Measurements from ENCODE around the gene C4BPB.
A peak's percentile ranks its signal among the peaks of the same experiment; 100 is the strongest.

Gene C4BPB

DNA sequence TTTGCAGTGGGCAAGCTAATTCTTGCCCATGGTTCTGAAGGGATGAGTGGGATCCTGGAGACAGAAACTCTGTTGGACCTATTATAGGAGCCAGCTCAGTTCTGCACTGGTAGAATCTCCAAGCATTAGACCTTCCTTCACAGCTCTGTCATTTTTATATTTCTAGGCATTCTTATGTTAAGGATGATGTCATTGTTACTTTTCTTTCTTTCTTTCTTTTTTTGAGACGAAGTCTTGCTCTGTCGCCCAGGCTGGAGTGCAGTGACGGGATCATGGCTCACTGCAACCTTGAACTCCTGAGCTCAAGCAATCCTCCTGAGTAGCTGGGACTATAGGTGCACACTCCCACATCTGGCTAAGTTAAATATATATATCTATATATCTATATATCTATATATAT is 28.1 kb upstream of the C4BPB start:
- DNase-seq (ENCODE audit: low spot score) = no peak

DNA sequence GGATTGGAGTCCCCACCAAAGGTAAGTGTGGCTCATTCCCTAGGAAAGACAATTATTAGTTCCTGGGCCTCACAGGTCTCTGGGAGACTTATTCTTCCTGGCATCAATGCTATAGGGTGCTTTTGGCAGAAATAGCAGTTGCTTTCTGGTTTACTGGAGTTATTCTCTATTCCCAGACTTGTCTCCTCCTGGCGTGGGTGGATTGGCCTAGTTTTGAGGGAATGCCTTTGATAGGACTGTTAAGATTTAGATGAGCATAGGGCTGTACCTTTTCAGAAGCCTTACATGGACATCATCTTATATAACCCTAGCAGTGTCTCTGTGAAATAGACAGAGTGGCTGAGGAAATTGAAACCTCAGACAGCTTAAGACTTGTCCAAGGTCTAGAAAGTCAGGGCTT is 26.6 kb upstream of the C4BPB start:
- no peak for DNase-seq (ENCODE audit: low spot score)

DNA sequence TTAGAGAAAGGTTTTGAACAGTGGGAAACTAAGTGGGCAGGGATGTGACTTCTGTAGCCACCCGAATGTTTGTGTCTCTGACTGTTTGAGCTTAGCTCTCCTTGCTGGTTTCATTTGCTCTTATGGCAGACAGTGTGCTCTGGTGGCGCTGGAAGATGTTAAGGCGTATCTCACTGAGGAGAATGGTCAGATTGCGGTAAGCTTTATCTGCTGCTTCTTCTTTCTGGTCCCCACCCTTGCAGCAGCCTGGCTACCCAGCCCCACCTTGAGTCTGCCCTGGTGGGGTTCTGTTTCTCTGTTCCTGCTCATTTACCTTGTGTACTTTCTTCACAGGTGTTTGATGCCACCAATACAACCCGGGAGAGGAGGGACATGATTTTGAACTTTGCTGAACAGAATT is 25.6 kb upstream of the C4BPB start:
- DNase-seq (ENCODE audit: low spot score) = no peak

DNA sequence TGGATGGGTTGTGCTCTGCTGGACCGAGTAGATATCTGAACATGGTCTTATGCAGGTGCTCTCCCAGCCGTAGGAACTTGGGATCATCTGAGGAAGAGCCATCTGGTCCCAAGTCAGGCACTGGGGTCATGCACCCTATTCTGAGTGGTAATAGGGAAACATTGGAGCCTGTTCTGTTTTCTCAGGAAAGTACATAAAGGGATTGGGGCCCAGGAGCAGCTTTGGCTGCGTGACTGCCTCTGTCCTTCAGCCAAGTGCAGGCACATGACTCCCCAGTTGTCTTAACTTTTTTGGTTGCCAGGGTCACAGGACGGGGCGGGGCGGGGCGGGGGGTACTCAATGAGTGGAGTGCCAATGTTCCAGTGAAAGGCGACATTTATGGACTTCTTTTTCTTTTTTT is 24.1 kb upstream of the C4BPB start:
- no peak for DNase-seq (ENCODE audit: low spot score)

DNA sequence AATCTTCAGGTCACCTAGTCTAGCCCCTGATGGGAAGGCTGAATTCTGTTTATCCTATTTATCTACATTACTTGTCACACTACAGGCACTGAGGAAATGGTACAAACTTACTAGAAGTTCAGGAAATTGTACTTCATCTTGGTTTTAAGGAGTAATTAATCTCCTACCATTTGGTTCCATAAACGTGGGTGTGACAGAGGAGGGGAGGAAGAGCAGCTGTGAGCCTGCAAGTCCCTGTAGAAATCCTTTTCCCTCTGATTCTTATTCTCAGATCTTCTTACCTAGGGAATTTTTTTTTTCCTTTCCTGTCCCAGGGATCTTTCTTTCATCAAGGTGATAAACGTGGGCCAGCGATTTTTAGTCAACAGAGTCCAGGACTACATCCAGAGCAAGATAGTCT is 21.5 kb upstream of the C4BPB start:
- DNase-seq (ENCODE audit: low spot score) = no peak

DNA sequence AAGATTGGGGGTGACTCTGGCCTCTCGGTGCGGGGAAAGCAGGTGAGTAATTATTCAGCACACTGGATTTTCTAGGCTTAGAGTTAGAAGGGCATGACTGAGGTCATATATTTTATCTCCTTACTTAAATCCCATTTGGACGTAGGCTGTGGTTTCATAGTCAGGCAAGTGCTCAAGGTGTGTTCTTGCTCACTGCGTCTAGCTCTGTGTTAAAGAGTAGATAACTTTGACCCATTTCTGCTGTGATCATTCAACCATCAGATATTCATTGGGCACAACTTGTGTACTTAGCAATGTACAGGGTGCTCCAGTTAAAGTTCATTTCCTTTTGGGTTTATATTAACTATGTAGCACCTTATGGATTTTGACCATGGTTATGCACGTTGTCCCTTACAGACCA is 21.0 kb upstream of the C4BPB start:
- no peak for DNase-seq (ENCODE audit: low spot score)

DNA sequence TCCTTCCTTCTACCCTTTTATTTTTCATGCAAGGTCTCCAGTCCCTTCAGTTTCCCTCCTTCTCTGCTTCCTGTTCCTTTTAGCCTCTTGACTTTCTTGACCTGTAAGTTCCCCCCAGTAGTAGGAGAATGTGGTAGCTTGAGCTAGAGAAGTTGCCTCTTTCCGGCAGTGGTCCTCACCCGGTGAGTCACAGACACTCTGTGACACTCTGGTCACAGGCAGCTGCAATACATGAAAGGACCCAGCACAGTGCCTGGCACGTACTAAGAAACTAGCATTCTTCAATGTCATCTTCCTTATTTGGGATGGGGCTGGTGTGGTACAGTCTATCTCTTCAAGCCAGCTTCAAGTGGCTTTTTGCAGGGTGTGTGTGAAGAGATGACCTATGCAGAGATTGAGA is 19.6 kb upstream of the C4BPB start:
- DNase-seq (ENCODE audit: low spot score) = no peak

DNA sequence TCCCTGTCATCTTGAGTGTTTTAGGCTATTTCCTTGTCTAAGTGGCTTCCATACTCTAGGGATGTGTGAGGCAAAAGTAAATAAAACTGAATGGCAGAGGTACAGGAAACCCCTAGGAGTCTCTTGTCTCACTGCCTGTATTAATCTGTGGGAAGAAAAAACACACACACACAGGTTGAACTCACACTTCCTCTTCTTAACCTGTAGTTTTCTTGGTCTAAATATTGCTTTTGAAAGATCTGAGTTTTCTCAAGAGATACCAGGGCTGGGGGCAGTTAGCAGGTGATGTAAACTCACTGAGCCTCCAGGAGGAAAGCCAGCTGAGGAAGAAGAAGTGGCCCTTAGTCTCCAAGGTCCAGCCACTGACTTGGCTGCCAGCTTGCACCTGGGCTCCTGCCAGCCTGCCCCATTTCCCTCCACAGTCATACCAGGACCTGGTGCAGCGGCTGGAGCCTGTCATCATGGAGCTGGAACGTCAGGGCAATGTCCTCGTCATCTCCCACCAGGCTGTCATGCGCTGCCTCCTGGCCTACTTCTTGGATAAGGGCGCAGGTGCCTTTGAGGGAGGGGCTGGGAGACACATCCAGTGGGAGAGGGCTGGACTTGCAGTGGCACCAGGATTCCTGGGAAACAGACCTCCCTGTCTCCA is 18.7 kb upstream of the C4BPB start:
- DNase-seq (ENCODE audit: low spot score) = no peak

DNA sequence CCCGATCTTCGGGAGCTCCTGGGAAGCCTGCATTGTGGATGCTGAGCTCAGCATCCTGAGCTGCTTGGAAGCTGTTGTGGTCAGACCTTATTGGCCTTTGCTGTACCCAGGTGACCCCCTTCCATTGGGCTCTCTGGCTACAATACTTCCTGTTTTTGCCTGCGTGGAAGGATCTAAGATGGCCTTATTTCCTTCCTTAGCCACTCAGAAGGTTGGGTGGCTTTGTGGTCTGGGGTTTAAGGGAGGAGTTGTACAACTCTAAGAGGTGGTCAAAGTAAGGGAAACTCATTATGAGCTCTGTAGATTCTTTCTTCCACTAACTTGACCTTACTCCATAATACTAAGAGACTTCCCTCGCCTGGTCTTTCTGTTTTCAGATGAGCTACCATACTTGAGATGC is 17.8 kb upstream of the C4BPB start:
- no peak for DNase-seq (ENCODE audit: low spot score)

DNA sequence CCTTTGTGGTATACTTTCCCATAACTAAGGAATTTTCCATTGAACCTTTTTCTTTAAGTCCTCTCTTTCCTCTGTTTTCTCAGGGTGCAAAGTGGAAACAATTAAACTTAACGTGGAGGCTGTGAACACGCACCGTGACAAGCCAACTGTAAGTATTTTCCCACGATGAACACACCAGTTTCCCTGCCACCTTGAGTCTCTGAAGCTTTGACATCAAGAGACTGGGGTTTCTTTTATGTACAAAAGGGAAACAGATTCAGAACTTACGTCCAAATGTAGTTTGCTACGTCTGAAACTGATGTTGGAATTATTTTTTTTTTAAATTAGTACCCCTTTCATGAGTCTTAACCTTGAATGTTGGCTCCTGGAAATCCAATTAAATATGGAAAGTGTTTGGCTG is 17.2 kb upstream of the C4BPB start:
- no peak for DNase-seq (ENCODE audit: low spot score)

DNA sequence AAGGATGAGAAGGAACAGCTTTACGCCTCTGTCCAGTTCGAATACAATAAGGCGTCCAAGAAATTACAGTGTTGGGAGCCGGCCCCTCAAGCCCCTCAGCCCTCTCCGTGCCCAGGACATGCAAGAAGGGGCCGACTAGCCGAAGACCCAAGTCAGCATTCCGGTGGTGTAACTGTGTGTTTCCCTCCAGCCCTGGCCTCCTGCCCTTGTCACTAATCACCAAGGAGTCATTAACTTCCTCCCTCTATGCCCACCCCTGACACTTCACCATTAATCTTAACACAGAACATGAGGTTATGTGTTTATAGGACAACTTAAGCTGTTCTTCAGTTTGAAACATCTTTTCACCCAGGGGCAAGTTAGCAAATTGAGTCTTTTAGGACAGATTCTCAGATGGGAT is 16.4 kb upstream of the C4BPB start:
- no peak for DNase-seq (ENCODE audit: low spot score)

DNA sequence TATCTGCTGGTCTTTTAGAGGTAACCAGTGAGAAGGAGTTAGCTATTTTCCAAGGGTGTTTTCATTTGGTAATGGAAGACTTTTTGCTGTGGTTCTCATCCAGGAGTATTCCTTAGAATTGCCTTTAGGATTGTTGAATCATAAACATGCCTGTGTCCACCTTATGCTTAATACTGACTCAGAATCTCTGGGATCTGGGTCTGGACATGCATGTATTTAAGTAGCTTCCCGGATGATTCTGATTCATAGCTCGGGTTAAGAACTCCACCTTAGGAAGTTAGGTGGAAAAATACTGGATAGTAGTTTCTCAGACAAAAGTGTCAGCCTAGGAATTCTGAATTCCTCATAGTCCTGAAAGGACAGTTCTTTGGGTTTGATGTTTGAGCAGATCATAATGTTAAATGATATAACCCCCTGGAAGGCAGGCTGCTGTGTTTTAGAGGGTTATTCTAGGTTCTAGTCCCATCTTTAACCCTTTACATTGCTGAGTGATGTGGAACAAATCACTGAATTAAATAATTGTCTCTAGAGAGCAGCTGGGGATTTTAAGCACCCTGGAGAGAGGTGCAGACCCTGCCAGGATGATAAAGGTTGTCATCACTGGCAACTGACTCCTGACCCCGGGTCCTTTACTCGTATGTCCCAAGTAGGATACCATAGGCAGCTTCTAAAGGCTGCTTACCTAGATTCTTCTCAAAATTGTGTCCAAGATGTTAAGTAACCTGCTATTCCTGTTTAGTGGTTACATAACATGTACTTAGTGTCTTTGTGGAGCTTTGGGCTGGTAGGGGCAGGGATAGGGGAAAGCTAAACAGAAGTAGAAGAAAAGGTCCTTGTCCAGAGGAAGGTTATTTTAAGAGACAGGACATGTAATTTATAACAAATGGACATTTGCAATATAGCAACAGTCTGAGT is 14.5 kb upstream of the C4BPB start:
- no peak for DNase-seq (ENCODE audit: low spot score)

DNA sequence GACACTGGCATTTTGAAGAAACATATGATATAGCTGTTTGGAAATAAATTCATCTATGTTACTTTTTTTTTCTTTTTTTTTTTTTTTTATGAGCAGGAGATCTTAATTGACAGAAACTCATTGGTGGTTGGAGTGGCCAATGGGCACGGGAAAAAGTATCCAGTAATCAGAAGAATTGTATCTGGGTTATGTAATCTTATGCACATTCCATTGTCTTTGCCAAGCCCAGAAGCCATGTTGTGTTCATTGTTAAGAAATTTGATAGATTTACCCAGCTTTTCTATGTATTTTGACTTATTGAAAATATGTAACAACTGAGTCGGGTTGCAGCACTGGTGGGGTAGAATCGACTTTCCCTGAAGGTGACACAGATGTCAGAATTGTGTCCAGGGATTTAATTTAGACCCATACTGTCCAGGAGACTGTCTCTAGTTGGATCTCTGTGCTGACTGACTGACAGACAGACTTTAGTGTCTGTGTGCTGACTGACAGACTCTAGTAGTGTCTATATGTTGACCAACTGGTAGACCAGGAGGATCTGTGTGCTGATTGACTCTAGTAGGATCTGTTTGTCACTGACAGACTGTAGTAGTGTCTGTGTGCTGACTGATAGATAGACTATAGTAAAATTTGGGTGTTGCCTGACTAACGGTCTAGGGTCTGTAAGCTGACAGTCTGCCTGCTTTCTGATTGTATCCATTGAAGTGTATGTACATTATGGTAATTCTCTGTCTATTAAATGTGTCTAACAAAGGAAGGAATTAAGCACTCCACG is 12.3 kb upstream of the C4BPB start:
- DNase-seq (ENCODE audit: low spot score) = no peak

DNA sequence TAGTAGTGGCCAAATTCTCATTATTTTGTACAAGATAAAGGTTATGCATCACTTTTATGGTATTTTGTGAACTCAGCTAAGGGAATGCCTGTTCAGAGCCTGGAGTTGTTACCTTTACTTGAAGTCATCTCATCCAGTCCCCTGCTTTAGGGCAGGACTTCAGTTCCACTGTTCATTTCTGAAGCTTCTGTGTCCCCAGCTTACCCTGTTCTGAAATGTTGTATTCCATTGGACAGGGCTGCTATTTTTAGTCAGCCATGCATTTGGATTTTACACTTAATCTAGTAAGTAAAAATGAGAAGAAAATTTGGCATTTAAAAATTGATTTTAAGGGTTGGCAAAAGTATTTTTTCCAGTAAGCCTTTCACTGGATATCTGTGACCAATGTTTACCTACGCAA is 11.6 kb upstream of the C4BPB start:
- DNase-seq (ENCODE audit: low spot score) = no peak

DNA sequence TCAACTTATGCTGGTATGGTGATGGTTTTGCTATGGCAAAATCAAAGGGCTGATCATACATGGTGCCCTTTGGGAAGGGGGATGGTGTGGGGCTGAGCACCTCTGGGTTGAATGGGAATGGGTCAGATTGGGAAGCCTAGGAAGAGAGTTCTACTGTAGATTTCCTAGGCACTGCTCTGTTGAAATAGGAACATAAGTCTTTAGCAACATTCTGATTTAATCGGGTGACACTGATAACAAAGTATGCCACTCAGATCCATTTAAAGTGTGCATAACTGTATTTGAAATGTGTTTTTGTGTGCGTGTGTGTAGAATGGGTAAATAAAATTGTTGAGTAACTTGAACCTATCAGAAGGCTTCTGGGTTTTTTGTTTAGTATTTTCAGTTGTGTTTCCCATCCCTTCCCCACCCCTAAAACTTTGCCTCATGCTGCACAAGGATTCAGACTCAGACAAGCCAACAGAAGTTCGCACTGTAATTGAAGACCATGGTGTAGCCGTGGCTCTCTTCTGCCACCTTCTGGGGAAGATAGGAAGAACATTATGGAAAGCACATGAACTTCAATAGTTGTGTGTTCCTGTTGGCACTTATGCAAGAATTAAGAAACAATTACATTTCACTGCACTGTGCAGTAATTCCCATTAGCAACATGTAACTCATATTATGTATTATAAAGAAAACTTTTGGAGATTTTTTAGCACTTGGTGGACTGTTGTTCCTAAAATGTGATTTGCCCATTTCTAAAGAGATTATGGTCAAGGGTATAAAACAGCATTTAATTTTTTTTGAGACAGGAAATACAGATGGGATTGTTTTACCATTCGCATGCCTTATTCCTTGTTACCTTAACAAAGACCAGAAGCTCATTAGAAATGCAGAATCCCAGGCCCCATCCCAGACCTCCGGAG is 10.9 kb upstream of the C4BPB start:
- DNase-seq (ENCODE audit: low spot score) = peak; percentile 53

DNA sequence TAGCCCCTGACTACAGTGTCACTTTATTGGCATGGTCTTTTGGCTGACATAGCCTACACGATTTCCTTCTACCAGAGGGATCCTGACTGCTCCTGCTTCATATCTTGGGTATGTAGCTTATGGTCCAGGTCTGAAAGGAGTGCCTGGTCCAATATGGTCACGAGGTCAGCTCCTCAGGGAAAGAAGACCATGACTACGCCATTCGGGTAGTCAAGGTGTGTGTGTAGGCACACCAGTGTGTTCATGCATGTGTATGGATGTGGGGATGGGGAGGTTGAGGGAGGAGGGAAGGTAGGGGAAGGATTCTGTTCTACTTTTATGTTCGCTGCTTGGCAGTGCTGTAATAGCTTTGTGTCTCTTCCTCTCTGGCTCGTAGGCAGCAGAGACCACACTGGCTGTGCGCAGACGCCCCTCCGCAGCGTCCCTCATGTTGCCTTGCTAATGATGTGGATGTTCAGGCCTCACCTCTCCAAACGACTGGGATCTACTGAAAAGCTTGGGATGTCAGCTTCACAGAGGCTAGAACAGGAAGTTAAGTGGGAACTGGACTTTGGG is 10.0 kb upstream of the C4BPB start:
- DNase-seq (ENCODE audit: low spot score) = no peak

DNA sequence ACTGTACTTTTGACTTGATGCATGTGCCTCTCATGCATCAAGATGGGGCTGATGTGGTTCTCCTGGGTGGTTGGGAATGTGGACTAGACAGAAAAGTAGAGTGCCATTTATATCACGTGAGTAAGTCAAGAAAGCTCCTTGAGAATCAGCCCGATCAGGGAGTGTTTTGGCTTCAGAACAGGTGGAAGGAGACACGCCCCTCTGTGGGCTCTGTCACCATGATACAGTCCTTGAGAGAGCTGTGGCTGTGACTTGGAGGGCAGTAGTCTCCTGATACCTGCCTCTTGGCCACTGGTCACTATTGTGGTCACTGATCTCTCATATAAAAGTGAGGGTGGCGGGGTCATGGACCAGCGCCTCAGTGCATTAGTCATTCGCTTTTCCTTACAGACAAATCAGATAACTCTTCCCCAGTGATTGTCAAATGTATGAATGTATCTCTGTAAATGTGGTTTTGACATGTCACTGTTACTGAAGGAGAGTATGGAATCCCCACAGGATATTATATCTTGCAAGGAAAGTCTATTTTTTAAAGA is 8.9 kb upstream of the C4BPB start:
- no peak for DNase-seq (ENCODE audit: low spot score)

DNA sequence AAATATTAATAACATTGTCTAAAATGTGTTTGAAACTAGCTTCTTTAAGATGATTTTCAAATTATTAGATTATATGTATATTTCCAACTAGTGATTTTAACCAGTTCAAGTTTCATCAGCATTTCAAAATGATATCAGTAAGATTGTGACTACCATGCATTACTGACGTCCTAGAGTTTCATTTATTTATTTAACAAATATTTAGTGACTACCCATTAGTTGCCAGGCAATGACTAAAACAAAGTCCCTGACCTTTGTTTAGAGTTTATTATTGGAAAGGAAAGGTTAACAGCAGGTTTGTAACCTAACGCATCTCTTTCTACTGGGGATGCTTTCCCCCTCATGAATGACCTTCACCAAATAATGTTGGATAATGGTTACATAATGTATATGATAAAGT is 7.6 kb upstream of the C4BPB start:
- DNase-seq (ENCODE audit: low spot score) = no peak

DNA sequence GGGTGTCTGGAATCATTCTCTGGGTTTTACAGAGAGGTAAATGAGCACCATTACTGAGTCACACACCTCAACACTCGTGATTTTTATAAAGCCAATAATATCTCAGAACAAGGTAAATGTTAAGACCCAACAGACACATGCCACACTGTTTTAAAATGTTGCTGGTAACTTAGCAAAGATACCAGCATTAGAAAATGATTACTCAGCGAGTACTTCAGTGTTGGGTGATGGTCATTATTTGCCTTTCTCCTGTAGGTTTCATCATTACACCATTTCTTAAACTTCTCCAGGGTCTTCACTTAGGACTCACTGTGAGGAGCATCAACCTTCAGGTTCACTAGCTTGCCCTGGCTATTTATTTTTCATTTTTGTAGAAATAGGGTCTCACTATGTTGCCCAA is 6.9 kb upstream of the C4BPB start:
- DNase-seq (ENCODE audit: low spot score) = no peak

DNA sequence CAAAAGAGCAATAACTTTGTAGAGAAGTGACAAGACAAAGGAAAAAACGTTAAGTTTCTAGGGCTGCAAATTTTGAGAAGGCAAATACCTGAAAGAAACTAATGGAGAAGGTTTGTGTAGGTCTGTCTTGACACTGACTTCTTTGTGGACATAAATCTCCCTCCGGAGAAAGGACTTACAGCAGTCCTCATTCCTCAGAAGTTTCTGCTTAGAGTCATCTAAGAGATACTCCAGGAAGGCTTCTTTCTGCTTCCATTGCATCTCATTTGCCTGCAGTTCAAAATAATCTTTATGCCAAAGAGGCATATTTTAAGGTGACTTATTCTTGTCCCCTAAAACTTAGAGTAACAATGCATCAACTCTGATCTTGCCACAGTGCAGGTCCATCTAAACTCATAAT is 4.4 kb upstream of the C4BPB start:
- no peak for DNase-seq (ENCODE audit: low spot score)

DNA sequence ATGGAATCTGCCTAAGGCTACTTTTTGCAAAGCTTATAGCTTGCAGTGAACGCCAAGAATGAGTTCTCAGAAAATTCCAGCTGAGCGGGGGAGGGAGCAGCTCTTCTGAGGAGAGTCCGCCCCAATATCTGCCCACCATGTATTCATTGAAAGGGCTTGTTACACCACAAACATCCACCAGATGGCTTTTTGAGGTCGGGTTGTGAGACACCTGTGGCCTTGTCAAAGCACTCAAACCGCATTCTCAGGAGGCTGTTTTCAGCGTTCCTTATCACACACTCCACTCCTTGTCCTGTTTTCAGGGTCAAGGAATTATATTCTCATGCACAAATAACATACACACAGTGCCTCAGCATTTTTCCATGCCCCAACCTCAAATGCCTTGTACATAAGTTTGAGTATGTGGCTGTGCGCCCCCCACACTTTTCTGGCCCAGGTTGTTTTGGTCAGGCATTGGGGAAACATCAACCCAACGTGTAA is 3.9 kb upstream of the C4BPB start:
- peak; percentile 19 for DNase-seq (ENCODE audit: low spot score)
